HEK293T (cell line): ENCODE results near the gene CAPRIN2.
A peak's percentile ranks its signal among the peaks of the same experiment; 100 is the strongest.

Experiments used
- CTCF ChIA-PET: fragments of 350-600 bp; formaldehyde crosslinking; extraction: SDS; loops from one replicate; lab custom pipeline; 2021; ENCODE audit warnings: antibody characterized with exemption, inconsistent platforms; lab: Yijun Ruan, JAX
- POLR2A ChIA-PET: fragments of 350-600 bp; formaldehyde crosslinking; extraction: SDS; loops from one replicate; lab custom pipeline; 2020; ENCODE audit warnings: antibody characterized with exemption, inconsistent platforms; lab: Yijun Ruan, JAX
- DNase-seq: peaks from one replicate; pipeline ENCODE4 v3.0.0; 2012; ENCODE audit warnings: mixed read lengths; ENCODE audit errors: extremely low spot score
- ARNT ChIP-seq: fragments of 450-650 bp; IDR thresholded peaks from 2 replicates; pipeline ENCODE4 v1.6.1; 2017; ENCODE audit warnings: mild to moderate bottlenecking
- BHLHE40 ChIP-seq: fragments of 450-650 bp; IDR thresholded peaks from 2 replicates; pipeline ENCODE4 v1.6.1; 2016; ENCODE audit warnings: mild to moderate bottlenecking, moderate library complexity, borderline replicate concordance
- CTBP1 ChIP-seq: fragments of 450-650 bp; IDR thresholded peaks from 2 replicates; pipeline ENCODE4 v1.6.1; 2016; ENCODE audit warnings: borderline replicate concordance
- ELF4 ChIP-seq: fragments of 450-650 bp; IDR thresholded peaks from 2 replicates; pipeline ENCODE4 v1.6.1; 2017; ENCODE audit warnings: antibody characterized with exemption
- FOXA1 ChIP-seq: fragments of 450-650 bp; IDR thresholded peaks from 2 replicates; pipeline ENCODE4 v1.6.1; 2016; ENCODE audit warnings: mild to moderate bottlenecking
- FOXK2 ChIP-seq: fragments of 450-650 bp; IDR thresholded peaks from 2 replicates; pipeline ENCODE4 v1.6.1; 2016; ENCODE audit warnings: mild to moderate bottlenecking
- FOXM1 ChIP-seq: fragments of 450-650 bp; IDR thresholded peaks from 2 replicates; pipeline ENCODE4 v1.6.1; 2017; ENCODE audit warnings: mild to moderate bottlenecking, borderline replicate concordance
- HDGF ChIP-seq: fragments of 450-650 bp; IDR thresholded peaks from 2 replicates; pipeline ENCODE4 v1.6.1; 2017; ENCODE audit warnings: antibody characterized with exemption, borderline replicate concordance
- L3MBTL2 ChIP-seq: fragments of 450-650 bp; conservative IDR thresholded peaks from 2 replicates; pipeline ENCODE4 v1.6.1; 2016; ENCODE audit warnings: mild to moderate bottlenecking
- LEF1 ChIP-seq: fragments of 450-650 bp; IDR thresholded peaks from 2 replicates; pipeline ENCODE4 v1.6.1; 2017; ENCODE audit warnings: mild to moderate bottlenecking, borderline replicate concordance
- NFRKB ChIP-seq: fragments of 450-650 bp; IDR thresholded peaks from 2 replicates; pipeline ENCODE4 v1.6.1; 2016; ENCODE audit warnings: mild to moderate bottlenecking, moderate library complexity
- SP1 ChIP-seq: fragments of 450-650 bp; IDR thresholded peaks from 2 replicates; pipeline ENCODE4 v1.6.1; 2017
- SUZ12 ChIP-seq: fragments of 450-650 bp; IDR thresholded peaks from 2 replicates; pipeline ENCODE4 v1.6.1; 2016; ENCODE audit warnings: mild to moderate bottlenecking
- TARDBP ChIP-seq: fragments of 450-650 bp; IDR thresholded peaks from 2 replicates; pipeline ENCODE4 v1.6.1; 2016
- ZNF384 ChIP-seq: fragments of 450-650 bp; IDR thresholded peaks from 2 replicates; pipeline ENCODE4 v1.6.1; 2016
- TF ChIP-seq, protein P1 (sequence below): fragments of 450-650 bp; IDR thresholded peaks from 2 replicates; pipeline ENCODE4 v1.6.1; 2016

Gene CAPRIN2

DNA sequence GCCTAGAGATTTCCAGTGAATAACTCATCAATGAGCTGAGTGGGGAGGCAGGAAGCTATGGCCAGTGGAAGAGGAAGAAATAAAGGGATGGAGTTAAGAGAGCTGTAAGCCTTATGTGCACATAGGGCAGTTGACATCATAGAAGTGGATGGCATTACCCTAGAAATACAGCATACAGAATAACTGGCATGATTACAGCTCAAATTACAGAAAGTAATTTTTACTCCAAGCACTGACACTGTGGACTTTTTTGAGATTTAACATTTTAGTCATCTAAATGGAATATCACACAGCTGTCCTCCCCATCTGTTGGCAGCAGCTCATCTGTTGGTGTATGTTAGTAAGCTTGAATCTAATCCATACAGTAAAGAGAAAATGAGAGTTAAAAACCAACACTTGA, 53.7 kb downstream of the CAPRIN2 start:
- TF ChIP-seq LEF1 (no peak), ZNF384 (no peak)
- TF ChIP-seq, protein P1, sequence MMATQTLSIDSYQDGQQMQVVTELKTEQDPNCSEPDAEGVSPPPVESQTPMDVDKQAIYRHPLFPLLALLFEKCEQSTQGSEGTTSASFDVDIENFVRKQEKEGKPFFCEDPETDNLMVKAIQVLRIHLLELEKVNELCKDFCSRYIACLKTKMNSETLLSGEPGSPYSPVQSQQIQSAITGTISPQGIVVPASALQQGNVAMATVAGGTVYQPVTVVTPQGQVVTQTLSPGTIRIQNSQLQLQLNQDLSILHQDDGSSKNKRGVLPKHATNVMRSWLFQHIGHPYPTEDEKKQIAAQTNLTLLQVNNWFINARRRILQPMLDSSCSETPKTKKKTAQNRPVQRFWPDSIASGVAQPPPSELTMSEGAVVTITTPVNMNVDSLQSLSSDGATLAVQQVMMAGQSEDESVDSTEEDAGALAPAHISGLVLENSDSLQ, result no peak
- CTCF ChIA-PET, result no interaction called here
- no peak for DNase-seq
- POLR2A ChIA-PET, result no interaction called here

DNA sequence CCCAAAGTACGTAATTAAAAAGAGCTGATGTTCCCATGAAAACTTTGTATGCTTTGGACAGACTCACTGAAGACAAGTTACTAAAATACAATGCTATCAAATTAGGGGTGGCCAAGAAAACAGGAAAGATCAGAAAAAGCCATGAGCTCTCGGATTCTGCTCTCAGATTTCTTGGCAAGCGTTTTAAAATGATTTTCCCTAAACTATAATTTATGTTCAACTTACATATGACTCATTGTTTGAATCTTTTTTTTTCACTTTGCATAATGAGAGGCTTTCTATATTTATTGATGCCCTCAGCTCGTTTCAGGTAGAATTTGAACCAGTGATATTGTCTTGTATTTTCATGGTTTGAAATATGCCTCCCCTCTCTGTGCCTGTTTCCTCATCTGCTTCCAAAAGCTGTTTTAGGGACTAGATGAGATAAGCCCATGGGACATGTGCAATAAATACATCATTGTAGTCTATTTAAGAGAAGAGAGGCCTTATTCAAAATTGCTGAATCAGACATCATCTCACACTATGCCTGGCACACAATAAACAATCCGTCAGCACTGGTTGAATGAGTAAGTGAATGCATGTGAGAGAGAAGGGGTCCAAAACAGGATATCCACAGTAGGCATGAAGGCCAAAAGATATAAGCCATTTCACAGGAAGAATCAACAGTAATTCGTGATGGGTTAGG, 54.4 kb downstream of the CAPRIN2 start:
- ChIA-PET POLR2A (no interaction called here), CTCF (interaction anchor here (0.5 kb wide), 1 partner anchor 15 kb away, joined by 3 read pairs; no protein-coding TSS in a partner anchor)
- TF ChIP-seq FOXM1, result no peak
- TF ChIP-seq TARDBP, result no peak
- no peak for TF ChIP-seq HDGF
- TF ChIP-seq ARNT, result no peak
- TF ChIP-seq FOXA1, result no peak
- TF ChIP-seq SP1, result no peak
- TF ChIP-seq, protein P1, result no peak
- TF ChIP-seq CTBP1, result no peak
- TF ChIP-seq LEF1, result no peak
- no peak for TF ChIP-seq NFRKB
- TF ChIP-seq ZNF384, result no peak
- no peak for TF ChIP-seq BHLHE40
- no peak for TF ChIP-seq SUZ12
- TF ChIP-seq L3MBTL2, result no peak
- TF ChIP-seq ELF4, result no peak
- TF ChIP-seq FOXK2, result no peak
- no peak for DNase-seq

DNA sequence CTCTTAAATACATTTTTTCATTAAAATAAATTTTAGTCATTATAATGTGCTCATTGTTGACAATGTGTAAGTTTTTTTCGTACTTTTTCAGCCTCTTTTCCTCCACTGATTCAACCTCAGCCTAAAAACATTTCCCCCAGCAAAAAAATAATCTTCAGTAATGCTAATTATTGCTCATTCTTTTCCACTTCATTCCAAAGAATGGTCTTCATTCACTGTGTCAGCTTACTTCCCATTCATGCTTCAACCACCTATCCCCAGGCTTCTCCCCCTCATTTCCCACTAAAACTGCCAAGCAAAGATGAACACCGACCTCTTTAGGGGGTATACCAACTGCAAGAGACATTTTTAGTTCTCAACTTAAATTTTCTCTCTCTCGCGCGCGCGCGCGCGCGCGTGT, 56.4 kb downstream of the CAPRIN2 start:
- no peak for DNase-seq
- ChIA-PET CTCF (no interaction called here), POLR2A (no interaction called here)
- no peak for TF ChIP-seq TARDBP
- no peak for TF ChIP-seq LEF1
- no peak for TF ChIP-seq SP1
- TF ChIP-seq HDGF, result no peak
- TF ChIP-seq FOXA1, result no peak
- no peak for TF ChIP-seq SUZ12
- no peak for TF ChIP-seq ELF4
- TF ChIP-seq BHLHE40, result no peak
- no peak for TF ChIP-seq L3MBTL2
- TF ChIP-seq ARNT, result no peak
- TF ChIP-seq FOXK2, result no peak

DNA sequence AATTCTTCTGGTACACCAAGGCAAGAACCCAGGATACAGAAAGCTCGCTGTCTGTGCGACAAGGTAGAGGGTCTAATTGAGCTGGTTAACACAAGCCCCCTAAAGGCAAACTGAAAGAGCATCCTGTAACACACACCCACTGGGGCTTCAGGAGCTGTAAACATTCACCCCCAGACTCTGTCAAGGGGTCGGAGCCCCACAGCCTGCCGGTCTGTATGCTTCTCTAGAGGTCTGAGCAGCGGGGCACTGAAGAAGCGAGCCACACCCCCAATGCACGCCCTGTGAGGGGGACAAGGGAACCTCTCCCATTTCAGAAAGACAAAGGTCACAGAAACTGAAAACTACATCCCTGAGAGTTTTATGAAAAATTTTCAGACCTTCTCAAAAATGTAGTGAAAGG, 57.8 kb downstream of the CAPRIN2 start:
- DNase-seq, result no peak
- TF ChIP-seq ZNF384 (no peak), LEF1 (no peak), ELF4 (no peak), FOXA1 (no peak), FOXM1 (no peak), SP1 (no peak), HDGF (no peak), ARNT (no peak), SUZ12 (no peak), NFRKB (no peak)
- TF ChIP-seq, protein P1, result no peak
- ChIA-PET POLR2A (interaction anchor here (1.3 kb wide), 1 partner anchor 99 kb away, joined by 3 read pairs; no protein-coding TSS in a partner anchor), CTCF (interaction anchor here (1.0 kb wide), 1 partner anchor 57 kb away, joined by 3 read pairs; no protein-coding TSS in a partner anchor)

DNA sequence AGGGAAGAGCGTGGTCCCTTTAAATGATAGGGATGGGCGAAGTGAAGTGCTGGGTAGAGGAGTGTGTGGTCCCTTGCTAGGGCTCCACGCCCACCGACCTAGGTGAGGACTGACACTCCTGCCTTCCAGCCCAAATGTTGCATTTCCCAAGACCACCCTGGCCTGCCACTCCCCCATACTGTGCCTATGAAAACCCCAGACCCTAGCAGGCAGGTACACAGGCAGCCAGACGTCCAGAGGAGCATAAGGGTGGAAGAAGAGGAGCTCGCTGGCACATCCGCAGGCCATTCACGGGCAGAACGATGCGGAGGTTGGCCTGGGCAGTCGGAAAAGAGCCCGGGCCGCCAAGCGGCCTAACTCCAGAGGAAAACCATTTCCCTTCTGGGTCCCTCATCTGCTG, 58.3 kb downstream of the CAPRIN2 start:
- DNase-seq, result no peak
- TF ChIP-seq TARDBP, result no peak
- TF ChIP-seq SUZ12, result no peak
- no peak for TF ChIP-seq BHLHE40
- TF ChIP-seq L3MBTL2, result no peak
- no peak for TF ChIP-seq ZNF384
- TF ChIP-seq ELF4, result no peak
- TF ChIP-seq FOXM1, result no peak
- no peak for TF ChIP-seq SP1
- ChIA-PET POLR2A (interaction anchor here (0.8 to 1.3 kb wide), 5 partner anchors 9 to 100 kb away, joined by 3 to 6 read pairs (median 4); no protein-coding TSS in a partner anchor), CTCF (no interaction called here)

DNA sequence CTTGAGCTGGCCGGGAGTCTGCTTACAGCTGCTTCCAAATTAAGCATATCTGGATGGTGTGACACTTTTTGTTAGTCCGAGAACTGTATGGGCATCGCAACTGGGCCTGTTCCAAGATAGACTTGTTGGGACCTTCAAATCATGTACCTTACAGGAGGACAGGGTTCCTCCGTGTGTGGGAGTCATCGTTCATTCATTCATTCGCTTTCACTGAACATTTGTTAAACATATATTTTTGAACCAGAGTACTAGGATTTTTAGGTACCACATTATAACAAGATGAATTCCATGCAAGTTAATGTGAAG, 58.7 kb downstream of the CAPRIN2 start:
- ChIA-PET CTCF (interaction anchor here (0.6 to 1.0 kb wide), 4 partner anchors 29 to 1925 kb away, joined by 3 to 4 read pairs (median 3); no protein-coding TSS in a partner anchor), POLR2A (interaction anchor here (0.8 to 1.5 kb wide), 9 partner anchors 10 to 100 kb away, joined by 3 to 7 read pairs (median 4); no protein-coding TSS in a partner anchor)
- TF ChIP-seq L3MBTL2, result peak; percentile 19
- no peak for TF ChIP-seq FOXM1
- DNase-seq, result no peak
